ENCODE results near the gene SPSB1.

DNA sequence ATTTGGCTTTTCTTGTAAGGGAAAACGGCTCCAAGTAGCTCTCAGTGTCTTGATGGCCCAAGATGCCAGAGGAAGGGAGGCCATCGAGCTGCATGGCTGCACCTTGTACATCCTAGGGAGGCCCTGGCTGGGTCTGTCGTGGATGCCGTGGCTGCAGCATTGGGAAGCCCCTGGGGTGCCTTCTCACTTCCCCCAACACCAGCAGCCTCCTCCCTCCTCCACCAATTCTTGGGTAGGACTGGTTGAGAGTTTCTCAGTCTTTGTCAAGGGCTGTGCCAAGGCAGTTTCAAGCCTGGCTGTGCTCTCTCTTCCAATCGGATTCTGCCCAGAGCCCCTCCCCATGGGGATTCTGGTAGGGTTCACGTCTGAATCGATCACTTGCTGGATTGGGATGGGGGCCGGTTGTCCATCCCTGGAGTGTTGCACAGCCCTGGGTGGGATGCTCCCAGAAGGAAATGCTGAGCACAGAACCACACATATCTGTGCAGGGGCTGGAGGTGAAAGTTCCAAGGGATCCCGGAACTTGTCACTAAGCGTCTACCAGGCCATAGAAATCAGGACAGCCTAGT lies 14.0 kb upstream of the SPSB1 start:
- TF ChIP-seq, protein P1, sequence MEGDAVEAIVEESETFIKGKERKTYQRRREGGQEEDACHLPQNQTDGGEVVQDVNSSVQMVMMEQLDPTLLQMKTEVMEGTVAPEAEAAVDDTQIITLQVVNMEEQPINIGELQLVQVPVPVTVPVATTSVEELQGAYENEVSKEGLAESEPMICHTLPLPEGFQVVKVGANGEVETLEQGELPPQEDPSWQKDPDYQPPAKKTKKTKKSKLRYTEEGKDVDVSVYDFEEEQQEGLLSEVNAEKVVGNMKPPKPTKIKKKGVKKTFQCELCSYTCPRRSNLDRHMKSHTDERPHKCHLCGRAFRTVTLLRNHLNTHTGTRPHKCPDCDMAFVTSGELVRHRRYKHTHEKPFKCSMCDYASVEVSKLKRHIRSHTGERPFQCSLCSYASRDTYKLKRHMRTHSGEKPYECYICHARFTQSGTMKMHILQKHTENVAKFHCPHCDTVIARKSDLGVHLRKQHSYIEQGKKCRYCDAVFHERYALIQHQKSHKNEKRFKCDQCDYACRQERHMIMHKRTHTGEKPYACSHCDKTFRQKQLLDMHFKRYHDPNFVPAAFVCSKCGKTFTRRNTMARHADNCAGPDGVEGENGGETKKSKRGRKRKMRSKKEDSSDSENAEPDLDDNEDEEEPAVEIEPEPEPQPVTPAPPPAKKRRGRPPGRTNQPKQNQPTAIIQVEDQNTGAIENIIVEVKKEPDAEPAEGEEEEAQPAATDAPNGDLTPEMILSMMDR (IDR thresholded peaks at IDR 0.05) = no peak
- no peak for TF ChIP-seq POLR2A (IDR thresholded peaks at IDR 0.05)

Measured in right lobe of liver (tissue), 4 donors.